HG03571 (cell line): Measurements from ENCODE around the gene MCM5.
"Not testable (repeated sequence)": the region's sequence is repeated elsewhere in the genome, so short reads cannot be mapped to it uniquely, and the experiment has no call there.

Experiments
- ATAC-seq: cut with Tn5 transposase; IDR thresholded peaks from one replicate; pipeline ENCODE4 v1.9.1; 2021; ENCODE audit not compliant: unreplicated experiment

MCM5 gene

DNA sequence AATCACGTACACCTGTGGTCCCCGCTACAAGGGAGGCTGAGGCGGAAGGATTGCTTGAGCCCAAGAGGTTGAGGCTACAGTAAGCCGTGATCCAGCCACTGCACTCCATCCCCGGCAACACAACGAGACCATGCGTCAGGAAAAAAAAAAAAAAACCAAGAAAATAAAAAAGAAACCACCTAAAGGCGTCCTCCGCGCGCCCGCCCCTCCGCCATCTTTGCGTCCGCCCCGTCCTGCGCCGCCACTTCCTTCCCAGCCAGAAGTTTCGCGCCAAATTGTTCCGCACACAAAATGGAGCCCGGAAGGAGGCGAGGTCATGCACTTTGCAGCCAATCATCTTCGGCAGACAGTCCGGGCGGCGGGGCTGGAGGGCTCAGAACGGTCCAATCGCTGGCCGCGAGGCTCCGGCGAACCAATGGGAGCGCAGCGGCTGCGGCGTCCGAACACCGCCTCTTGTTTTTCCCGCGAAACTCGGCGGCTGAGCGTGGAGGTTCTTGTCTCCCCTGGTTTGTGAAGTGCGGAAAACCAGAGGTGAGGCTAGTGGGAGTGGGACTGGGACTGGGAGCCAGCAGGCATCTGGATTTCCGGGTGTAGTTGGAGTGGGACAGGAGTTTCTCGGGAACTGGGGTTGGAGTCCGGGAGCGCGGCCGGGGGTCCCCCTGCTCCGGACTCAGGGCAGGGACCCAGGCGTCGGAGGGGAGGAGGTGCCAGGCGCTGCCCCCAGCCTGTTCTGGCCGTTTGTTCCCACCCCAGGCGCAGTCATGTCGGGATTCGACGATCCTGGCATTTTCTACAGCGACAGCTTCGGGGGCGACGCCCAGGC, at the start of gene MCM5:
MCM5 (plus strand) TSS at position 463 of the 823 bp plus-strand sequence; CDS start at position 762, 299 bp downstream.
- ATAC-seq, result peak; percentile 86

DNA sequence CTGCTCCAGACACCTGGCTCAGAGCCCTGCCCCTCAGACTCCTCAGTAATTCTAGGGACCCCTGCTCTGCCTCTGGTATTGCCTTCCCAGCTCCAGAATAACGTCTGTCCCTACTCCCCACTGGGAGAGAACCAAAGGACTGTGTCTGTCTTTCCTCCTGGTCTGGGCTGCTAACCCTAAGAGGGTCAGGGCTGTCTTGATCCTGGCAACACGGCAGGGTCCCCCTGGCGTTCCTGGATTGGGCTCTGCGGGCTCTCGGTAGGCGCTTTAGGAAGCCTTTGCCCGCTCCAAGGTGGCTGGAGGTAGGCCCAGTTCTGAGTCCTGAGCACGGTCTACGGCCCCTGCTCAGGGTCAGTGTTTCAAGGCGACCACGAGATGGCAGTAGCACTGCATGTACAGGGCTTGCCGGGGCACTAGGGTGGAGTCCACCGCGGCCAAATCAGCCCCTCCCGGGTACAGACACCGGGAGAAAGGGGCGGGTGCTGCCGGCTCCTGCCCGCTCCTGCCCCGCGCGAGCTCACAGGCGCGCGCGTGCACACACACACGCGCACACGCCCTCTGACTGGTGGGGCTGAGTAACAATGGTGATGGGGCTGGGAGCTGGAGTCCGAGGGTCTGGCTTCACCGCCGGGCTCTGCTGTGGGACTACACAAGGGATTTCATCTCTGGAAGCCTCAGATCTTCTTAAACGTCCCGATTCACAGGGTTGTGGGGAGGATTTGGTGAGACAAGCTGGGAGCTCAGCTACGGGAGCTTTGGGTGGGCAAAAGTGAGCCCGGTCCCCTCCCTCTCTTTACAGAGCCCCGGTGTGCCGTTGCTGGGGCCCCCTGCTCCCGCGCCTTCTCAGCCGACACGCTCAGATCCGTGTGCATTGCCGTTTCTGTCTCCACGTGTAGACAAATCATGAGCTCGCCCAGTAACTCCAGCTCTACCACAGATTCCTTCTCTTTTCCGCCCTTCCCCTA, 49.1 kb upstream of the MCM5 start:
- ATAC-seq, result peak; percentile 64

DNA sequence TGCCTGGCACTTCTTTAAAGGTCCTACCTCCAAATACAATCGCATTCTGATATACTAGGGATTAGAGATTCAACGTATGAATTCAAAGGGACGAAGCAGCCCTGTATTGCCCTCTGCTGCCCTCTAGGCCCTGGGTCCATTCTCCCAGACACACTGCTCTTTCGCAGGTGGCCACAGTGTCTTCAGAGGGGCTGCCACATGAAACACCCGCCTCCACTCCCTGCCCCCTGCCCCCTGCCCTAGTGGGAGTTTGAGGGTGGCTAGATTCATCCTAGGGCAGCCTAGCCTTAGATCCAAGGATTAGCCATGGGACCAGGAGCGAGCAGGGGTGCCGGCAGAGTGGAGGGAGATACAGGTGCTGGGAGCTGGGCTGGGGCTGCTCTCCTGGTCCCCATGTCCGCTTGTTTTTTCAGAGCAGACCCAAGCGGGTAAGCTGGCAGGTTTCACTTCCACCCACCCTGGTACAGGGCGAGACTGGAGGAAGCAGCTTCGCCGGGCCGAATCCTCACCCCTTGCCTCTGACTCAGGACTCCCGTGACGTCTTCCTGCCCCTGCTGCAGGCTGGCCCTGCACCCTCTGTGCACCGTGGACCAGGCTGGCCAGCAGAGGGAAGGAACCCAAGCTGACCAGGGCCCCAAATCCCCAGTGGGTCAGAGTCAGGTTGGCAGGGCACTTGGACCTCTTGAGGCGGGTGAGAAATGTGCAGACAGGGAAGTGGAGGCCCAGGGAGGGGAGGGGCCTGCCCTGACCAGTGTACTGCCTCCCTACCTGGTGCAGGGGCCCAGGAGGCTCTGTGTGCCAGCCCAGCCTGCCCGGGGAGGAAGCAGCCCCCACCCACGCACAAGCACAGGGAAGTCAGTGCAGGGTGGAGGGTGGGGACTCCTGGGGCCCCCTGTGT, 47.5 kb upstream of the MCM5 start:
- no peak for ATAC-seq

DNA sequence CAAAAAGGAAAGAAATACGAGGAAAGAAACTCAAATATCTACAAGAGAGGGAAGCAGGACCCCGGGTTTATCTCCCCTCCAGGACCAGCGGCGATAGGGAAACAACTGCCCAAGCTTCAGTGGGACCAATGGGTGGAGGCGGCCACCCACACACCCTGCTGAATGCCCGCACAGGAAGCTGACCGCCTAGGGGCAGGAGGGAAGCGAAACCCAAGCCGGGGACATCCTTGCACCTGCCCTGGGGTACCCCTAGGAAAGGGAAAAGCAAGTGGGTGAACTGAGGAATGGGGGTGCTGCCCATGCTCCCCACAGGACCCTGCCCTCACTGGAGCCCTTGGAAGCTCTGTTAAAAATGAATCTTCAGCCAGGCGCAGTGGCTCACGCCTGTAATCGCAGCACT, 46.6 kb upstream of the MCM5 start:
- ATAC-seq, result no peak

DNA sequence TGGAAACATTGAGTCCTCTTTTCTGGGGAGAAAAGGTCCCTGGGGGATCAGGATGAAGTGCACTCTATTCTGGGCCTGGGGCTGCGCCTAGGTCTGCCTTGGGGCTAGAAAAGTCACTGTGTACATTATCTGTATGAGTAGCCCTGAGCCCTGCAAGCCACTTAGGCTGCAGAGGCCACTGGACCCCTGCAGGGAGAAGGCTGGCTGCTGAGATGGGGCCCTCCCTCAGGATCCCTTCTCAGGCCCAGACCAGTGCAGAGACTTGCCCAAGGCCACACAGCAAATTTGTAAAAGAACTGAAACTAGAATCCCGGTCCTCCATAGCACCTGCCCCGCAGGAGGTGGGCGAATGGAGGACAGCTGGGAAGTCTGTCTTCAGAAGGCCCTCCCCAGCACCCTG, 45.9 kb upstream of the MCM5 start:
- no peak for ATAC-seq

DNA sequence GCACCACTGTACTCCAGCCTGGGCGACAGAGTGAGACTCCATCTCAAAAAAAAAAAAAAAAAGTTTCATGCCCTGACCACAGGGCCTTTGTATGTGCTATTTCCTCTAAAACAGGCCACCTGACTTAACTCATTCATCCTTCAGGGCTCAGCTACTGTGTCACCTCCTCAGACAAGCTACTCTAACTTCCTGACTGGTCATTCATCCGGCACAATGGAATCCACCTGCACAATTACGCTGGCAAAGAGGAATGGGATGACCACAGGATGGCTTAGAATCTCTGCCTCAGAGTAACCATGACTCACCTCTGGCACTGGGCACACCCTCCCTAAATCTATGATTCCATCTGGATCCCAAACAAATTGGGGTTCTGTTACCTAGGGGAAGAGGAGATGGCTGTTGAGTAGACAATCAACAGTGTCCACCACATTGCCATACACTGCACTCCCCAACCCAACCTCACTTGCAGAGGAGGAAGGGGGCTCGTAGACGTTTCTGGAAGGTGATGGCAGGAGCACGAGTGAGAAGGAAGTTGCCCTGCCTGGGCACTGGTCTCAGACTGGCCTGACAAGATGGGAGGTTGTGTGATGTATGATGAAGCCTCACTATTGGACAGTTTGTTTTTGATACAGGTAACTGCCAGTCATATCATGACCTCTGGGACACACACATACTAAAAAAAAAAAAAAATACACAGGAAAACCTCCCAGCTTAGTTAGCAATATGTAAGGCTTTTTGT, 41.9 kb upstream of the MCM5 start:
- no peak for ATAC-seq

DNA sequence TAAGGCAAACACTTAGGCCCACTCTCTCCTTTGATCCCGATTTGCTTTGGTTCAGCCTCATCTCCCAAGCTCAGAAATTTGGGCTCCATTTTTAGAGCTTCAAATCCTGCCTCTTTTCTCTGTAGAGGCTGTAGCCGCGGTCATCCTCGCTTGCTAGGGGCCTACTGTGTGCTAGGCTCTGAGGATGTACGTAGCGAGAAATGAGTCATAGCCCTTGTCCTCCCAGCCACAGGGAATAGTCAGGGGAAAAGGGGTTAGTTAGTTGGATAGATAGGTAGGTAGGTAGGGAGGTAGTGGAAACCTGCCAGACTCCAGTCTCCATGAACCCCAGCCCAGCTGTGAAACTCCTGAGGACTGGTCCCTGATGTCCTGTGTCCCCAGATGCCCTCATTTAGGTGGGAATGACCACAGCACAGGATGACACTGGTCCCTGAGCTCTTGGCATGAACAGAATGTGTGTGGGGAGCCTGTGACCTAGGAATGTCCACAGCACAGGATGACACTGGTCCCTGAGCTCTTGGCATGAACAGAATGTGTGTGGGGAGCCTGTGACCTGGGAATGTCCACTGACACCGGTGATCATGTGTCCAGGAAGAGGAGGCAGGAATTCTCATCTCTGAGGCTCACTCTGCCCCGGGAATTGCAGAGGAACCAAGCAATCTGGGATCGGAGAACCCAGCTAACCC, 40.4 kb upstream of the MCM5 start:
- ATAC-seq, result no peak

DNA sequence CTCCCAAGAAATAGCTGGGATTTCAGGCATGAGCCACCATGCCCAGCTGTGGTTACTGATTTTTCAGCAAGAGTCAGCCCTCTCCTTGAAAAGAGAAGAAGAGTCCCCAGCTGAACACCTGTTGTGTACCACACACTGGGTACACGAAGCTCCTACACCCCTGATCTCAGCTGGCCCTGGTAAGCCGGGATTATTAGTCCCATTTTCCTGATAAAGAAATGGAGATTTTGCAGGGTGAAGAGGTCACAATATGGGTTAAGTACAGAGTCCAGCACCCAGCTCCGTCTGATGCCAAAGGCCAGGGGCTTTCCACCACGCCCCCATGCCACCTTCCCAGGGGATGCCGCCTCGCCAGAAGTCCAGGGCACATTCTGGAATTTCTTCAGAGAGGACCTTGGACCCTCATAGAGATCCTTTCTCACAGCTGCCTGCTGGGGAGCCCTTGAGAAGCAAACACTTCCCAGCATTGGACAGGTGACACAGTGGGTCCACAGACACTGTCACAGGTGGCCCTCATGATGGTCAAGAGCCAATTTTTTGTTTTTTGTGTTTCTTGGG, 38.9 kb upstream of the MCM5 start:
- ATAC-seq, result no peak

DNA sequence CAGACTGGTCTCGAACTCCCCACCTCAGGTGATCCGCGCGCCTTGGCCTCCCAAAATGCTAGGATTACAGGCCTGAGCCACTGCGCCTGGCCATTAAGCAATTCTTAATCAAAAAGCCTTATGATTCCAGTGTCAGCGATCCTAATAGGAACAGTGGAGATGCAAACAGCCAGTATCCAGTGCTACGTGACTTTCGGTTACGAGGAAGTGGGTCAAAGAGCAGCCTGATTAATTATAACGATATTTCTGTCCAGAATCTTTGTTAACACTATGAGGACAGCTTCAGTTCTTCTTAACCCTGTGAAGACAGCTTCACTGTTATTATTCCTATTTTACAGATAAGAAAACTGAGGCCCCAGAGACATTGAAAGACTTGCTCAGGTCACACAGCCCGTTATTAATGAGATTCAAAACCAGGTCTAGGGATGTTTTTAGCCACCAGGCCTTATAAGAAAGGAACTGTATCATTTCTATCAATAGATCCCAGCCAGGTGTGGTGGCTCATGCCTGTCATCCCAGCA, 36.3 kb upstream of the MCM5 start:
- no peak for ATAC-seq

DNA sequence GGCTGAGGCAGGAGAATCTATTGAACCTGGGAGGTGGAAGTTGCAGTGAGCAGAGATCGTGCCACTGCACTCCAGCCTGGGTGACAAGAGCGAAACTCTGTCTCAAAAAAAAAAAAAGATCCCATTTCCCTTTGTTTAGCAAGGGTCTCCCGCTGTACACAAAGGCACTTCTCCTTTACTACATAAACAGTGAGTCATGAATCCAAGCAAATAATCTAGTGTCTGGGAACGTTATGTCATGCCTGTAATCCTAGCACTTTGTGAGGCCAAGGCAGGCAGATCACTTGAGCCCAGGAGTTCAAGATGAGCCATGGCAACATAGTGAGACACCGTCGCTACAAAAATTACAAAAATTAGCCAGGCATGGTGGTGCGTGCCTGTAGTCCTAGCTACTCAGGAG, 35.7 kb upstream of the MCM5 start:
- not testable (repeated sequence) for ATAC-seq

DNA sequence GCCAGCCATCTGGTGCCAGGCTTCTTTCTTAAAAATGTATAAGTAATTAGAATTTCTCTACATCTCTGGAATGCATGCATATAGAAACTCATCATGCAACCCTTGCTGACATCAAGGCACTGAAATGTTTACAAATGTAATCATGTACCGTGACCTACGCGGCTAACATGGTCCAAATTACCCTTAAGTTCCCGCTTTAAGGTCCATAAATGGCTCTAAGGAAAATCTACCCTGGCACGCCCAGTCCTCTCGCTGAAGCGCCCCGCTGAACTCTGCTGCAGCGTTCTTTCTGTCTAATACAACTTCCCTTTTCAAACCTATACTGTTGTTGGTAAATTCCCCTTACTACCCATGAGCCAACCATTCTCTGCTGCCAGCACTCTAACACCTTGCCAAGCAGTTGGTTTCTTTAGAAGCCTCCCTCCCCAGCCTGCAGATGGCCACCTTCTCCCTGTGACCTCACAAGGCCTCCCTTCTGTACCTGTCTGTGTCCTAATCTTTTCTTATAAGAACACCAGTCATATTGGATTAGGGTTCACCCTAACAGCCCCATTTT, 32.5 kb upstream of the MCM5 start:
- no peak for ATAC-seq

DNA sequence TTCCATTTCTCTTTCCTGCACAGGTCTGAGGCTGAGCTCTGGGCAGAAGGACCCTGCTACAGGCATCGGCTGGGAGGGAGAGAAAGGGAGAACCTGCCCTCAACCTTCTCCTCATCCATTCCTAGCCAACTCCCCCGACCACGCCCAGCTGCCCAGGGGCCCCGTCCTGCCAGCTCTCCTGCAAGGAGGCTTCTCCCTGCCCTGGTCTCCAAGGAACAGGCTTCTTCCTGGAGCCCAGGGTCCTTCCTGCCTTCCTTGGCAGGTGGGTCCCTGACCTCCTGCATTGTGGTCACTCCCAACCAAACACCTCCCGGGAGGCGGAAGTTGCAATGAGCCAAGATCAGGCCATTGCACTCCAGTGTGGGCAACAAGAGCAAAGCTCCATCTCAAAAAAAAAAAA, 31.6 kb upstream of the MCM5 start:
- no peak for ATAC-seq

DNA sequence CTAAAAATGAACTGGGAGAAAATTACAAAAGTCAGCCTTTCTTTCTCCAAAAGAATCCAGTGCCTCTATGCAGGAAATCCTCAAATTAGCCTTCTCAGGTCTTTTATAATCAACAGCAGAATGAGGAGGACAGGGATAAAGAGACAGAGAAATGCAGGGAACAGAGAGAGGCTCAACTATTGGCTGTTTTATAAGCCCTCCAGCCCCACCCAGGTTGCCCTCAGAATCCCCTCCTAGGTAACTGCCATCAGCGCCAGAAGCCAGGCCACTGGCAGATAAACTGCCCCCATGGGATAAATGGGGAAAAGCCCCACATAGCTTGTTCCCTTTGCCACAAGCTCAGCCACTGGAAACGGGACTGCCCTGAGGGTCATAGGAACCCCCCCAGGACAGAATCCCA, 29.9 kb upstream of the MCM5 start:
- no peak for ATAC-seq

DNA sequence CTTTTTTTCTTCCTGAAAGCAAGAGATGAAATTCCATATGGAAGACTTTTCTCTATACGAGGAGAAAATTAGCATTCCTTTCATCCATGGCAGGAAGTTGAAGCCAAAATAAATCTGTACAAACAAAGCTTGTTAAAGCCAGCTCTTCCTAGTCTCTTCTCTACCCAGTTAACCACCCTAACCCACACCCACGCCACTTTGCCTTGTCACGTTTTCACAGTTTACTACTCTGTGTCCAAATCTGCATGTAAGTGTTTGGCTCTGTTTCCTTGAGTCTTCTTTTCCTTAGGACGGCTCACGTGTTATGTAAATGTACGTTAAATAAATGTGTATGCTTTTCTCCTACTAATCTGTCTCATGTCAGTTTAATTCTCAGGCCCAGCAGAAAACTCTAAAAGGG, 26.2 kb upstream of the MCM5 start:
- no peak for ATAC-seq

DNA sequence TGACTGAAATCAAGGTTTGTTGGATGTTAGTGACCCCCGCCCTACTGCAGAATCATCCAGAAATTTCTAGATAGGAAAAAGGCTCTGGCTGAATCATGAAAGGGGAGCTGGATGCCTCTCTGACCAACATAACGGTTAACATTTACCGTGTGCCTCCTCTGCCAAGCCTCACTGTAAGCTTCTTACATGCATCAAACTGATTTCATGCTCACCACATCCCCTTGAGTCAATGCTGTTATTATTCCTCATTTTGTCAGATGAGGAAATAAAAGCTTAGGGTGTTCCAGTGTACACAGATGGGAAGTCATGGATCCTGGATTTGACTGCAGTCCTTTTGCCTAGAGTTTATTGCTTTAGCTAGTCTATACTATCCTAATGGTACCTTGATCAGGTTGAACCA, 24.9 kb upstream of the MCM5 start:
- no peak for ATAC-seq

DNA sequence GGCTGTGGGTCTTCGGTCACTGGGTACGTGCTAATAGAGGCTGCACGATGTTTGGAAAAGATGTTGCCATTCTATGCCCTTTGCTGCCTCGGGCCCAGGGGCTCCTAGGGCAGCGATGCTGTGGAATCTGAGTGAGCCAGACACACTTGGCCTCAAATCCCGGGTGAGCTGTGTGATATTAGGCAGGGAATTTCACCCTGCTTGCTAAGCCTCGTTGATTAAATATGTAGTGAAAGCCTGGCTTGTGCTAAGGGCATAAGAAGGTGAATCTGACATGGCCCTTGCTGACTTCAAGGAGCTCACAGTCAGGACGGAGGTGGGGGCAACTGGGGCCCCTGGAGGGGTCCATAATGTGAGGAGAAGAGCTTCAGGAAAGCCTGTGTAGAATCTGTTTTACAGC, 24.4 kb upstream of the MCM5 start:
- ATAC-seq, result no peak

DNA sequence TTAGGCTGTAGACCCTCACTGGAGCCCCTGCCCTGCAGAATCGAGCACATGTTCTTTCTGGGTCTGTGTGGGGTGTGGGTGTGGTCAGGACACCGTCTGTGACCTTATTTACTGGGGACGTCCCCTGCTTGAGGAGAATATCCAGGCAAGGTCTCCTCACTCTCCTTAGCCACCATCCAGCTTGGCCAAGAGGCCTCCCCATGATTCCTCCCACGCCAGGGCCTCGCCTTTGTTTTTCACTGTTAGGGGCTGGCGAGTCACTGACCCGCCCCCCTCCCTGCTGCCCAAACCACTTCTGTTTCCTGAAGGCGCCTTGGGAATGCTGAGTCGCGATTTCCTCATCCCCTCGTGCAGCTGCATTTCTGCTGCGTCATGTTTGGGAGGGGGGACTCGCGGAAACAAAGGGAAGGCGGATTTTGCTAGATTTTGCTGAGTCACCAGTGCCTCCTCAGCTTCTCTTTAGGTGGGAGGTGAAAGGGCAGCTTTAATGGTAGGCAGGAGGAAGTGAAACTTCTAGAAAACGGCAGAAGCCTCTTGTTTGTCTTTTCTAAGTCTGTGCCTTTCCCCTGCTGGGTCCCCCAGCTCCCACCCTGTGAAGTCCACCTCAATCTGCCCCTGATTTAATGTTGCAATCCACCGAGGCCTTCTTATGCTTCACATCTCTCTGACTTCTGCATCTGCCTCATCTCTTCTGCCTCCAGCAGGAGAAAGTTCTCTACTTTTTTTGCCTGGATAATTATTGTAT, 23.0 kb upstream of the MCM5 start:
- ATAC-seq, result peak; percentile 58

DNA sequence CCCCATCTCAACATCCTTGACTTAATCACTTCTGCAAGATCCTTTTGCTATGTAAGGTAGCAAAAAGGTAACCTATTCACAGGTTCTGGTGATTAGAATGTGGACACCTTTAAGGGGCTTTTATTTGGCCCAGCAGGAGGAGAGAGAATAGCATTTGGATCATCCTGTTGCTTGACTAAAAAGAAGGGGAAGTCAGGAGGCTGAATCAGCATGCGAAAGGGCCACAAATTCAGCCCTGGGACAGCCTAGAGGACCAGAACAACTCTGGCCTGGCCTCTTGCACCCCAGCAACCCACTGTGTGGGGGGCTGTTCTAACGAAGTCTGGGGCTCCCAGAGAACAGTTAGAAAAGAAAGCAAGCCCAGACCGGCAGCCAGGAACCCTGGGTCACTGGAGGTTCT, 22.2 kb upstream of the MCM5 start:
- no peak for ATAC-seq
